PFSK-1 (cell line): ENCODE data around the gene OR56A1.

Experiments
- FOXP2 ChIP-seq: optimal IDR thresholded peaks from 2 replicates; pipeline ENCODE3; 2011; ENCODE audit warnings: borderline replicate concordance, control low read depth, inconsistent platforms; ENCODE audit not compliant: insufficient read depth; ENCODE audit errors: extremely low read length, extremely low read depth
- POLR2AphosphoS5 ChIP-seq: IDR thresholded peaks from 2 replicates; pipeline ENCODE4 v1.6.1; 2012; ENCODE audit warnings: low read depth, mild to moderate bottlenecking, control low read depth, low read length, moderate library complexity
- REST ChIP-seq, 2 experiments: IDR thresholded peaks; 2 replicates each; pipeline versions ENCODE4 v1.6.1 to v1.8.0; 2011 to 2012; ENCODE audit warnings: low read depth in 2 of 2, low read length in 2 of 2, control low read depth in 1 of 2, inconsistent platforms in 1 of 2, mild to moderate bottlenecking in 1 of 2, moderate library complexity in 1 of 2; ENCODE audit not compliant: insufficient read depth in 1 of 2
- SIN3A ChIP-seq: IDR thresholded peaks from 2 replicates; pipeline ENCODE4 v1.6.1; 2012; ENCODE audit warnings: mild to moderate bottlenecking, low read length, moderate library complexity, borderline replicate concordance; ENCODE audit not compliant: insufficient read depth
- TAF1 ChIP-seq: IDR thresholded peaks from 2 replicates; pipeline ENCODE4 v1.6.1; 2012; ENCODE audit warnings: low read length, control low read depth, borderline replicate concordance; ENCODE audit not compliant: insufficient read depth

The OR56A1 gene

DNA sequence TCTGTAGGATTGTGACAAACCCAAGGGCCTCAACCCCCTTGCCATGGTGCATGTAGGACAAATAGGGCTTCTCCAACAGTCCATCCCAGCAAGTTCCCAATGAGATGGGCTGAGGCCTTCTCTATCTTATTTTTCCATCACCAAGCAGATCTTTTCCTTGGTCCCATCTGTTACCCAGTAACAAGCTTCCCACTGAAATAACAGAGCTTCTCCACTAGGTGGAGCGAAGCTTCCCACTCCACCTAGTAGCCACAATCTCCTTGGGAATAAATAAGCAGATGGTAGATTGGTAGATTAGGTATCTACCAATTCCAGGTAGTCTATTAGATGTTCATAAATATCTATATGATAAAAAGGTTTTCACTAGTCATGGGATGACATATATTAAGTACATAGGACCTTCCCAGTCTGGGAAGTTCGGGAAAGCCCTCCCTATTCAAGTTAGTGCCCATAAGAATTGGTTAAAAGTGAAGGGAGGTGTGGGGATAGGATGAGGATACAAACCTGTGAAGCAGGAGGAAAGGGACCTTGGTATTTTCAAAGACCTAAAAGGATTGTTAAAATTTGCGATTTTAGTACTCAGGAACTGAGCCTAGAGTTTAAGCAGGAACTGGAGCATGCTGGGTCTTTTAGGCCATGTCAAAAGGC is 37.8 kb downstream of the OR56A1 start:
- no peak for TF ChIP-seq TAF1
- TF ChIP-seq POLR2AphosphoS5, result no peak
- TF ChIP-seq SIN3A, result no peak
- no peak for TF ChIP-seq REST (IDR thresholded peaks at IDR 0.05; ENCODE audit: insufficient read depth in 1 of 2, low read depth in 2 of 2, low read length in 2 of 2)

DNA sequence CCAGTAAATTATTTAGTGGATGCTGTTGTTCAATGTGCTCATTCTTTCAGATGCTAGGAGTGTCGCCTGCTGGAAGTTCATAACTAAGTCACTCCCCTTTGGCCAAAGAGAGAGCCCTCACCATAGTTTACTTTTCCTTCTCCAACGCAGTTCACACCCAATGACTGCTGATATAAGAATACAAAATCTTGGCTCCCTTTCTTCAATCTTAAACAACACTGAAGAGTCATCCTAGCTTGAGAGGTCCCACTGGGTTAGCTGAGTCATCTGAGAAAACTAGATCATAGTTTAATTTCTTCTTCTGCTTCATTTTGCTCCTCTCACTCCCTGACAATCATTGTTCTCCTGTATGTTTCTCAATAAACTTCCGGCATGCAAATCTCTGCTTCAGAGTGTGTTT is 38.4 kb downstream of the OR56A1 start:
- TF ChIP-seq TAF1 (no peak), FOXP2 (no peak), POLR2AphosphoS5 (no peak), SIN3A (no peak), REST (IDR thresholded peaks at IDR 0.05; ENCODE audit: insufficient read depth in 1 of 2, low read depth in 2 of 2, low read length in 2 of 2) (no peak)

DNA sequence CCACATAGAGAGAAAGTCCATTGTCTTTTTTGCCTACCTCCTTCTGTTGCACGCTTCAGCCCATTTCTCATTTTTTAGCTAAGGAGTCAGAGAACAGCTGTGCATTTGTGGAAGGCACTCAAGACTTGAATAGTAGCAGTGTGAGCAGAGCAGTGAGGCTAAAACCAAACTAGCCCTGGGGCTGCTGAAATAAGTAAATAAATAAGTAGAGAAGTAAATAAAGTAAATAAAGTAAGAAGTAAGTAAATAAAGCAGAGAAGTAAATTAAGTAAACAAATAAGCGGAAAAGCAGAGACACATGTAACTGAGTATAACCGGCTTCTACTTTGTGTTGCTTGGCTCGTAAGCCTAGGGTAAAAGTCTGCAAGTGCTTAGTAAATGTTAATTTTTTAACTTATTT is 41.4 kb downstream of the OR56A1 start:
- no peak for TF ChIP-seq TAF1
- no peak for TF ChIP-seq SIN3A
- no peak for TF ChIP-seq REST (IDR thresholded peaks at IDR 0.05; ENCODE audit: insufficient read depth in 1 of 2, low read depth in 2 of 2, low read length in 2 of 2)
- no peak for TF ChIP-seq FOXP2
- no peak for TF ChIP-seq POLR2AphosphoS5

DNA sequence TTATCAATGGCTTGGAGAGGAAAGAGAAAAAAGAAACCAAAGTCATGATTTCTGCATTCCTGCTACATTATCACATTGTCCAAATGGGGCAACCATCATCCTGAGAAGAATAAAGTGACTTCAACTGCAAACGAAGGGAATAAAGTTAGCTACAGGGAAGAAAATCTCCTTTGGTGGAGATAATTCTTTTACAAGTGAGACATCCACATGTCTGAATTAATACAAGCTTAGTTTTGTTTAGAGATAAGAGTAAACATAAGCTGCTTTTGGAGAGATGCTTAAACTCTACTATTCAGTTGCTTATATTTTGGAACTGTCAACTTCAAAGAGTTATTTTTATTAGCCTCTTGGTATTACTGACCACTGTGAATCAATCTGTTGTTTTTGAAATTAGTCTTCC is 43.7 kb downstream of the OR56A1 start, which contains the start of gene OR52L1:
OR52L1 (minus strand) TSS at position 101 of the 400 bp plus-strand sequence; CDS start at position 46, 55 bp downstream.
- TF ChIP-seq TAF1 (no peak), REST (IDR thresholded peaks at IDR 0.05; ENCODE audit: insufficient read depth in 1 of 2, low read depth in 2 of 2, low read length in 2 of 2) (no peak), POLR2AphosphoS5 (no peak), FOXP2 (no peak), SIN3A (no peak)

DNA sequence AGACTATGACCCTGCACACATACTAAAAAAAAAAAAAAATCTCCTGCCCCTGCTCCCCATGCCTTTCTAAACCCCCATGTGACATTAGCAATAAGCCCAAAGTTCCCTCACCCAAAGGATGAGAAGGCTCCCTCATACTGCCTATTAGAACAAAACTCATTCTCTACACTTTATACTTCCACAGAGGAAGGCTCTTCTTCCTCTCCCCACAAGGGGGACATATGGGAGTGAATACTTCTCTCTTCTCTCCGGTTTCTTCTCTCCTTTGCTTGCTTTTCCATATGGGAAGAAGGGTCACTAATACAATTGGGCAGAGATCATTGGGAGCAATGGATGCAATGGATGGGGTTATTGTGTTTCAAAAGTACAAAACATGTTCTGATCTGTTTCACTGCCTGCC is 47.1 kb downstream of the OR56A1 start:
- TF ChIP-seq REST (IDR thresholded peaks at IDR 0.05; ENCODE audit: insufficient read depth in 1 of 2, low read depth in 2 of 2, low read length in 2 of 2) (no peak), SIN3A (no peak), TAF1 (no peak), POLR2AphosphoS5 (no peak), FOXP2 (no peak)
